Kidney epithelial cell (primary cell): ENCODE measurements around the gene ZNF319. TPM values are rescaled to one million over a fixed set of nuclear protein-coding genes. Genes with fewer than 3 reads are reported as not detected.

Experiments used
- DNase-seq: peaks from one replicate; pipeline ENCODE4 v3.0.0-alpha.2; 2010; ENCODE audit warnings: low read depth
- H3K27me3 ChIP-seq: 2 replicates; pipeline ENCODE4 v1.6.0; 2011; ENCODE audit warnings: low read length; ENCODE audit not compliant: control insufficient read depth, insufficient read depth
- H3K36me3 ChIP-seq: 2 replicates; pipeline ENCODE4 v1.5.1; 2011; ENCODE audit warnings: low read length; ENCODE audit not compliant: control insufficient read depth, insufficient read depth
- H3K4me3 ChIP-seq: 2 replicates; pipeline ENCODE4 v1.5.1; 2011; ENCODE audit warnings: low read depth, mild to moderate bottlenecking, control low read depth, low read length
- CTCF ChIP-seq: IDR thresholded peaks from 2 replicates; pipeline ENCODE4 v1.5.1; 2011; ENCODE audit warnings: mild to moderate bottlenecking, moderate library complexity, low read length, control low read depth, inconsistent platforms; ENCODE audit not compliant: insufficient read depth, poor library complexity, severe bottlenecking
- total RNA-seq: library from RNA; depleted of rRNA; stranded (reverse); fragments of >200 nt; gene quantifications from 2 replicates; pipeline ENCODE4 v1.2.3, GENCODE V29; 2015

ZNF319 gene
- total RNA-seq, 1 donor from 2014 or later: 11.9 TPM

- TF ChIP-seq CTCF: no peak
- no peak for DNase-seq
- H3K36me3 ChIP-seq: no peaks in the 10 kb centered on the region
- H3K27me3 ChIP-seq: no peaks in the 10 kb centered on the region
- H3K4me3 ChIP-seq: no peak overlapping the region
Observed at GRCh38 chr16:58042001-58042885, 41.8 kb upstream of the ZNF319 start.

- TF ChIP-seq CTCF: no peak
- H3K27me3 ChIP-seq: no peaks in the 10 kb centered on the region
- no peak for DNase-seq
- no peaks in the 10 kb centered on the region for H3K36me3 ChIP-seq
- no peak overlapping the region for H3K4me3 ChIP-seq
Observed at GRCh38 chr16:58041628-58041955, 41.1 kb upstream of the ZNF319 start.

- no peak for DNase-seq
- Histone ChIP-seq H3K4me3 (no peak overlapping the region), H3K27me3 (no peaks in the 10 kb centered on the region), H3K36me3 (no peaks in the 10 kb centered on the region)
- no peak for TF ChIP-seq CTCF
Observed at GRCh38 chr16:58040945-58041627, 40.6 kb upstream of the ZNF319 start.

GRCh38 chr16:58040496-58040846 is 40.0 kb upstream of the ZNF319 start:
- Histone ChIP-seq H3K36me3 (no peaks in the 10 kb centered on the region), H3K4me3 (no peak overlapping the region), H3K27me3 (no peaks in the 10 kb centered on the region)
- DNase-seq: no peak
- no peak for TF ChIP-seq CTCF

- Histone ChIP-seq H3K27me3 (no peaks in the 10 kb centered on the region), H3K36me3 (no peaks in the 10 kb centered on the region), H3K4me3 (no peak overlapping the region)
- no peak for TF ChIP-seq CTCF
- no peak for DNase-seq
Observed at GRCh38 chr16:58039829-58040495, 39.5 kb upstream of the ZNF319 start.
